COLO829 (cell line): ENCODE results near the gene CDH8.

ENCODE experiments used
- DNase-seq: peaks from one replicate; pipeline ENCODE4 v3.0.0; 2012; ENCODE audit warnings: low spot score

The CDH8 gene

GRCh38 chr16:62029947-62030346 is 6.3 kb downstream of the CDH8 start:
- no peak for DNase-seq

- DNase-seq, result no peak
Measured at GRCh38 chr16:62022688-62023087, 13.6 kb downstream of the CDH8 start.

- no peak for DNase-seq
Measured at GRCh38 chr16:62021161-62021581, 15.1 kb downstream of the CDH8 start.

- no peak for DNase-seq
Measured at GRCh38 chr16:62020681-62021080, 15.6 kb downstream of the CDH8 start.

GRCh38 chr16:62019851-62020250 is 16.4 kb downstream of the CDH8 start:
- DNase-seq, result no peak

- no peak for DNase-seq
Measured at GRCh38 chr16:62018301-62019060, 17.8 kb downstream of the CDH8 start.

- no peak for DNase-seq
Measured at GRCh38 chr16:62014319-62014923, 21.8 kb downstream of the CDH8 start.

GRCh38 chr16:62010186-62010585 is 26.1 kb downstream of the CDH8 start:
- no peak for DNase-seq

- no peak for DNase-seq
Measured at GRCh38 chr16:61998460-61998859, 37.8 kb downstream of the CDH8 start.

GRCh38 chr16:61993108-61993507 is 43.1 kb downstream of the CDH8 start:
- no peak for DNase-seq

GRCh38 chr16:61987474-61988012 is 48.7 kb downstream of the CDH8 start:
- DNase-seq, result no peak

GRCh38 chr16:61969077-61969382 is 67.2 kb downstream of the CDH8 start:
- DNase-seq, result no peak

- no peak for DNase-seq
Measured at GRCh38 chr16:61968242-61969076, 67.8 kb downstream of the CDH8 start.

- DNase-seq, result no peak
Measured at GRCh38 chr16:61957075-61957855, 79.0 kb downstream of the CDH8 start.

GRCh38 chr16:61952841-61953240 is 83.4 kb downstream of the CDH8 start:
- no peak for DNase-seq

GRCh38 chr16:61948414-61948813 is 87.8 kb downstream of the CDH8 start:
- no peak for DNase-seq

GRCh38 chr16:61946019-61946418 is 90.2 kb downstream of the CDH8 start:
- no peak for DNase-seq

- DNase-seq, result no peak
Measured at GRCh38 chr16:61945511-61945910, 90.7 kb downstream of the CDH8 start.

- no peak for DNase-seq
Measured at GRCh38 chr16:61944004-61944403, 92.2 kb downstream of the CDH8 start.

- no peak for DNase-seq
Measured at GRCh38 chr16:61940611-61941010, 95.6 kb downstream of the CDH8 start.

- no peak for DNase-seq
Measured at GRCh38 chr16:61937646-61938045, 98.6 kb downstream of the CDH8 start.

GRCh38 chr16:61936522-61936921 is 99.7 kb downstream of the CDH8 start:
- DNase-seq, result no peak
